ENCODE data around the gene SORBS1.
A peak's percentile ranks its signal among the peaks of the same experiment; 100 is the strongest.
"Not testable (repeated sequence)": the region's sequence is repeated elsewhere in the genome, so short reads cannot be mapped to it uniquely, and the experiment has no call there.

SORBS1 gene

DNA sequence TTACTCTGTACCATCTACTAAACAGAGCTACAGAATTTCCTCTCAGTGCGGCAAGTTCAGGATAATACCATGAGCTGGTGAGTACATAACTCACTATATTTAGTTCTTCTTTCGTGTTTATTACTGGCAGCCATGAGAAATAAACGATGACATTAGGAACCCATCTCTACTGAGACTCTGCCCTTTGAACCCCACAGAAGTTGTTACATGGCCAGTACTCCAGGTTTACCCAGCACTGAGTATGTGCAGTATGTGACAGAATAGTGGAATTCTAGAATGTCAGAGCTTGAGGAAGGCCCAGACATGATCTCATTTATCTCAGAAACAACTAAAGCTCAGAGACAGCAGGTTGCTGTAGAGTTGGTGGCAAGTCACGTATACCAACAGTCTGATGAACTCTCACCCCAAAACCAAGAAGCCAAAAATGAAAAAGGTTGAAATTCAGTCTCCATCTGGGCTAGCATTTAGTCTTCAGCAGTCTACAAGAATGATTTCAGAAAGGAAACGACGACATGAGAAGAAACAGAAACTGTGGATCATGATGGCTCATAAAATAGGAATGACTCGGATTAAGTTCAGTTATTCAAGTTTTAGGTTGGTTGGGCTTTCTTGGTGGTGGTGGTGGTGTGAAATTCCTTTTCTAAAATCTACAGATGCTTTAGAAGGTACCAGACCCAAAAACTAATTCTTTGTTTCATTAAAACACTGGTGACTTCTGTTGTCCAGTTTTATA, 78.5 kb downstream of the SORBS1 start:
- no peak for DNase-seq (ENCODE audit: low read depth)

DNA sequence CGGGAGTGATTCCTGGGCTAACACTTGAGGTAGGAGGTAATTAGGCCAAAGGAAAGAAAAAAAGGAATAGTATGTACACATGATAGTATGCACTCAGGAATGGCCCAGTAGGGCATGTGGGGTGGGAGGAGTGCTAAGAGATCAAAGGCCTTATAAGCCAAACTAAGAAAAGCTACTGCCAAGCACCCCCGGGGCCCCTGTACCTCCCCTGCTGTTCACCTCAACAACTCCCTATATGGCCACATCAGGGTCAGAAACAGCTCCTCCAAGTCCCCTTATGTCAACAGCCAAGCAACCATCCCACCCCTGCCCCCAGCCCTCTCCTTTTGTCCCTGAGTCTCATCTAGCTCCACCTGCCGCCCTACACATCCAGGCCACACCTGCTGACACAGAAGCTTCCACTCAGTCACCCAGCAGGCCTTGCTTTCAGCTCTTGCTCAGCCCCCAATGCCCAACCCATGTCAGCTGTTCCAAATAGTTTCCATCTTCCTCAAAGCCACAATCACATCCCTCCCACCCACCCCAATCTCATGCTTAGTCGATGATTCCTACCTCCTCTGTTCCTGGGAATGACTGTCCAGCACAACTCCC, 80.2 kb downstream of the SORBS1 start:
- peak; percentile 15 for DNase-seq (ENCODE audit: low read depth)

DNA sequence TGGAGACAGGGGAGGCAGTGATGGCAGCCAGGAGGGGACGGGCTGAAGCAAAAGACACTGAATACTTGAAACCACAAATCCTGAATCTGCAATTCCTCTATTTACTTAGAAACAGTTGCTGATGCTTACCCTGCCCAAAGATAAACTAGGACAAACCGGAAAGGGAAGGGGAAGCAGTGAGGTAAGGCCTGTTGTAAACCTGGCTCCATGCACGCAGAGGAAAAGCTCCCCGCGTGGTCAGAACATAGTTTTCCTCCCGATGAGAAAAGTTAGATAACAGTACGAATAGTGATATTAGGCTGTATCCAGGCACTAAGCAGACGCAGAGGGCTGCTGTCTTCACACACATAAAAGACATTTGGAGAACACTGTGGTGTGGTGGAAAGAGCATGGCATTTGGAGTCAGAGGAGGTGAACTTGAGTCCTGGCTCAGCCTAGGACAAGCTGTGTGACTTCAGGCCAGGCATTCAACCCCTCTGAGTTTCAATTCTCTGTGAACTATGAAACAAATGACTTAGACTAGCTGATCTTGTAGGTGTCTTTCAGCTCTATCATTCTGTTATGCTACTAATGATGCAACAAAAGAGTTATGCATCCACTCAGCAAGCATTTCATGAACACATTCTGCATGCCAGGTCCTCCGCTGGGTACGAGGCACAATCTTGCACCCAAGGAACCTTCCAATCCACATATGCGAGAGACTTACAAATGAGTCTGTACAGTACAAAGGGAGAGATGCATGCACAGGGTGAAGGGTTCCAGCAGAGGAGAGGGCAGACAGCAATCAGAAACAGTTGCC, 80.9 kb downstream of the SORBS1 start:
- no peak for DNase-seq (ENCODE audit: low read depth)

DNA sequence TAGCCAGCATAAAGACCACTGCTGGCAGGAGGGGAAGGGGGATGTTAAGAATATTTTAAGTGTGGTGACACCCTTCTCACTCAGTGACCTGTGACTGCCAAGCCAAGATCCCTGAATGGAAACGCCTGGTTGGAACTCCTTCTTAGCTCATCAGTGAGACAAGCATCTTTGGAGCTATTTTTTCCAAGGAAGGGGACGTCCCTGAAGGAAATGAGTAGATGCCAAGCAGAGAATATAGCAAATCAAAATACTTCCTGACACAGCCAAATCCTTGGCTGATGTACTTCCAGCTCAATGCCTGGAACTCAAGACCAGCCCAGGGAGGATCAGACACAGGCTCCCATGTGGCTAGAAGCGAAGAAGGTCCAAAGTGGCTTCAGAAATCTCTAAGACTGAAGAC, 82.2 kb downstream of the SORBS1 start:
- no peak for DNase-seq (ENCODE audit: low read depth)

DNA sequence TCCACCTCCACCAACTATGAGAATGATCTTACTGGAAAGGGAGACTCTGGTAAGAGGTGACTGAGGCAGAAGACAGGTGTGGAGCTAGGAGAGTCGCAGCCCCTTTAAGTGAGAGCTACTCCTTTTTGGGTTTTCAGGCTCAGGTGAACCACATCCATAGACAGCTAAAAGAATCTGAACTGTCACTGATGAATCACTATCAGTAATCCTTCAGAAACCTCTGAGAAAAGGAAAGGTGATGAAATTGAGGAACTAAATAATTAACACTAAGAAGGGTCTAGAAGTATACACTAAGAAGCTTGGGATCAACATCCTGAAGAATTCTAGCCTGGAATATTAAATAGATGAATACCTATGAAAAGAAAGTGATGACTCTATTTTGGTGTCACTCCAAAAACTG, 83.0 kb downstream of the SORBS1 start:
- no peak for DNase-seq (ENCODE audit: low read depth)

DNA sequence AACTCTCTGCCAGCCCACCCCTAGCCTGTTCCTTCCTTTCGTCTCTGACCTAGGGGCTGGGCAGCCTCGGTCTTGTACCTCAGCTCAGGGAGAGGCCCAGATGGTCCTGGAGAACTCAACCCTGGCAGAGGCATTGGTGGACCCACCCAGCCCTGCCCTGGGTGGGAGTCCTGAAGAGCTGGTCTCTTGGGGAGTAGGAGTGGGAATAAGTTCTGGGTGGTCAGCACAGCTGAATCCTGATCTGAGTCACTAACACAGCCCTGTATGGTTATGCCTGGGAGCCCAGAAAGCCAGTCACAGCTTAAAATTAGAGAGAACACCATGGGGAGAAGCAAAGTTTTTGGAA, 84.0 kb downstream of the SORBS1 start:
- DNase-seq (ENCODE audit: low read depth): no peak

DNA sequence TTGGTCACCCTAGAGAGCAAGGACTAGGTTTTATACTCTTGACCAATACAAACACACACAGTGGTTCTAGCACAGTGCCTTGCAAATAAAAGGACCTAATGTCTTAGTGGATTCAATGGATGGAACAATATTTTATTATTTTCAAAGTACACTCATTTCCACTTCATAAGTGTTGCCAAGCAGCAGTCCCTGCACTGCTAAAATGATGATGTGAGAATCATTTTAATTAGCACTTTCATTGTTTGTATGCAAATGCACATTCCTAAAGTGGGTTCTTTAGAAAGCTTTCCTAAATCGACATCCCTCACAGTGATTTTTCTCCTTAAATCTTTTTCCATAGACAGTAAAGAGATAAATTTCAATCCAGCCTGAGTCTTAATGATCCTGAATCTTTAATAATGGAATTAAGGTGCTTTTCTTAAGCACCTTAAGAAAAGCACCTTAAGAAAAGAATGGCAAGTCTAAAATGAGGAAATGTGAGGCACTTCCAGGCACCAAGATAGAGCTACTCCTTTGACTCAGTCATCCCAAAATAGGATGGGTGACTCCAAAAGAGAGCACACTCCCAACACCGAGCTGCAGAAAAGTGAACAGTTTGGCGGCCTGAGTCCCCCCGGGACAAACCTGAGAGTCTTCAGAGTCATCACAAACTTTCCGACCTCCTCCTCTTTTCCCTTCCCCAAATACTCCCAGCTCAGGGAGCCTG, 84.5 kb downstream of the SORBS1 start:
- no peak for DNase-seq (ENCODE audit: low read depth)

DNA sequence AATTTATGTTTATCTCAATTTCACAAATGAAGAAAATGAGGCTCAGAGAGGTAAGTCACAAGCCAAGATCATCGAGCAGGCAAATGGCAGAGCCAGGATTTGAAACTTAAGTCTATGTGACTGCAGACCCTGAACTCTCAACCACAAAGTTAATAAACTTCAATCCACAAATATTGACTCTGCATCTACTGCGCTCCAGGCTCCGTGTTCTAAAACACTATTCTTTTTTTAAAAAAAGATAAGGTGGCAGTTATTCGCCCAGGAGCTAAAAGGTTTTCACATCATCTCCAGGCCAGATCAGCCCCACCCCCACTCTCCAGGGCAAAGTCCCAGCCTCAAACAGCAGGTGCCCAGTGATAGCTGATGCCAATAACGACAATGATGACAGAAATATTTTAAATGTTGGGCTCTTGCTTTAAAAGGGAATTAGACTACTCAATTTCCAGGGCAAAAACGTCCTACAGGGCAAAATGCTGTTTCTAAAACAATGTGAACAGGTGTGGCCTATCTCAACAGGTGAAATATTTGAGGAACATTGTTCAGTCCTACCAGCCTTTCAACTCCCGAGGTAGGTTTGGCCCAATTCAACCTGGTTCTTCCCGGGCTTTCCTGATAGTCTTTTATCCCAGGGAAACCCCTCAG, 85.2 kb downstream of the SORBS1 start:
- no peak for DNase-seq (ENCODE audit: low read depth)

DNA sequence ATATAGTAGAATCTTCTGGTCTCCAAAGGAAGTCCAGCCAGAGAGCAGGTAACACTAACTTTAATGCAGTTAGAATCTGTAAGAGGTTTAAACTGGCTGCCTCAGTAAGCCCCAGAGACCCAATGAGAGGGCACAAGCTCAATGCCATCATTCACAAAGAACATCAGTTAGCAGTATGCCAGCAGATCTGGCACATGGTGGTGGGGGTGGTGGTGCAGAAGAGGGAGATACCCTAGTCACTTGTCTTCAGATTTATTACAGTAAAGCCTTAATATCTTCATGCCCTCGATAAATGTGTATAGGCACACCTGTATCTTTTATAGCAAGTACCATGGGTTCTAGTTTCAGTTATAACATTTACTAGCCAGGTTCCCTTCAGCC, 86.2 kb downstream of the SORBS1 start:
- DNase-seq (ENCODE audit: low read depth): no peak

DNA sequence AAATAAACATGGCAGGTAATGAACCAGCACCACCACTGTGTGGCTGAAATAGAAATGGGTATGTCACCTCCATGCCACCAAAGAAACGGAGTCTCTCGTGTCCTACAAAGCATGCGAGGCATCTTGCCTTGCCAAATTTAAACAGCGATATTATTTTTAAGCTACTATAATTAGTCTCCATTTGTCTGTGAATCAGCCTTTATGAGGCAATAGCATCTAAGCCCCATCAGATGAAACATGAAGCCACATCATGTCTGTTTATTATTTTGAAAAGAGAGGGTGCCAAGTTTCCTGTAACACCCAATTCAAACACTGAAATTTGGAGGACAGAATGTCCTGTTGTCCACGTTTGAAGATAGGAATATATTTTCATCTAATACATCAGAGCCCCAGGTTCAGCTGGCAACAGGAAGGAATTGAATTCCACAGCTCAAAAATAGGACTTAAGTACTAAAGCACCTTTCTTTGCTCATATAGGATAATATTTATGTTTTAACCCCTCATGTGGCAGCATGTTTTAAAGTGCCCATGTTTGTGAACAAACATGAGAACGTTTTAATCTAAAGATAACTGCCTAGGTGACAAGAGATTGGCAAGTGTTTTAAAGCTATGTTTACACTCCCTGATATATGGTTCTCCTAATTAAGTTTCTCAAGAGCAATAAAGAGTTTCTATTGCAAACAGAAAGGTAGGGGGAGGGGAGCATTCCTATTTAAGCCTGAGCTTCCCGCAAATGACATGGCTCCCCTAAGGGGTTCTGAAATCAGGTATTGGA, 86.8 kb downstream of the SORBS1 start:
- peak; percentile 86 for DNase-seq (ENCODE audit: low read depth)

DNA sequence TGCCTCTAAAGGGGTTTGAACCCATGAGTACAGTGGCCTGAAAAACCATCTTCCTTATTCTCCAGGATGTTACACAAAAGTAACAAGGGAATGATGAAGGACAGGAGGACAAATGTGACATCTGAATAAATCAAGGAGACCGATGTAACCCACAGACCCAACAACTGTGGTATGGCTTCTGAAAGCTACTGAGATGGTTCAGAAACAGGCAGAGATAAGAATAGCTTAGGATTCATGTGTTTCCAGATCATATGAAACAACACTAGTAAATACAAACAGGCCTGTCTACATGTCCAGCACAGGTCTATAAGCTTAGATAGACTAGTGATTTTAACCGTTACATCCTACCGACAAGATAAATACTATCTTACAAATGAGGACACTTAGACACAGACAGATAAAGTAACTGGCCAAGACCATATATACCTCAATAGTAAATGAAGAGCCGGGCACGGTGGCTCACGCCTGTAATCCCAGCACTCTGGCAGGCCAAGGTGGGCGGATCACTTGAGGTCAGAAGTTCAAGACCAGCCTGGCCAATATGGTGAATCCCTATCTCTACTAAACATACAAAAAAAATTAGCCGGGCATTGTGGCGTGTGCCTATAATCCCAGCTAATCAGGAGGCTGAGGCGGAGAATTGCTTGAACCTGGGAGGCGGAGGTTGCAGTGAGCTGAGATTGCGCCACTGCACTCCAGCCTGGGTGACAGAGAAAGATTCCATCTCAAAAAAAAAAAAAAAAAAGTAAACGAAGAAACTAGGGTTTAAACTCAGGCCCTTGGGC, 88.7 kb downstream of the SORBS1 start:
- DNase-seq (ENCODE audit: low read depth): no peak

DNA sequence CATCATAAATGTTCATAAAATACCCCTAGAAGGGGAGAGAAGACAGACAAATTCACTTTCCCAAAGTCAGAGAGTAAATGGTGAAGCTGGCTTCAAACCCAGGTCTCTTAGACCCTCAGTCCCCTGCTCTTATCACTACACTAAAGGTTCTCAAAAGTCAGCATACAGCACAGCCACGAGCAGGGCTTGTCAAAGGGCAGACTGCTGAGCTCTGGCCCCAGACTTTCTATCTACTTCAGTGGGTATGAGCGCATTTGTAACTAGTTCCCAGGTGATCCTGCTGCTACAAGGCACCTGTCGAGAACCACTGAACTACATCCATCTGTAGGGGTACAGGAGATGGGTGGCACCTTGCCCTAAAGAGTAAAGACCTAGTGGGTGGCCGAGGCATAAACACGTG, 91.5 kb downstream of the SORBS1 start:
- DNase-seq (ENCODE audit: low read depth): no peak

DNA sequence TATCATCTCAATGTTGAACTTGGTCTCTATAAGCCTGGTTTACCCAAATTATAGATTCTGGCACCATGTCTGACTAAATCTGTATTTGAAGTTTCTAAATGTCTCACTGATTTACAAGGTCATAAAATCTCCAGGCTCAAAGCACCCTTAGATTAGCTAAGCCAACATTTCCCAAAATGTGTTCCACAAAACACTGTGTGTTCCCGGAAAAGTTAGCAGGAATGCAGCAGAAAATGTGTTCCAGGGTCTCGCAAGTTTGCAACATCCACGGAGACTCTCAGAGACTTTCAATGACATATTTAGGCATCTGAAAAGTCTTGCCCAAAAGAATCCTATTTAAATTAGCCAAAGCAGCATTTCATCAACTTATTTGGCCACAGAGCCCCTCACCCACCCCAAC, 91.9 kb downstream of the SORBS1 start:
- no peak for DNase-seq (ENCODE audit: low read depth)

DNA sequence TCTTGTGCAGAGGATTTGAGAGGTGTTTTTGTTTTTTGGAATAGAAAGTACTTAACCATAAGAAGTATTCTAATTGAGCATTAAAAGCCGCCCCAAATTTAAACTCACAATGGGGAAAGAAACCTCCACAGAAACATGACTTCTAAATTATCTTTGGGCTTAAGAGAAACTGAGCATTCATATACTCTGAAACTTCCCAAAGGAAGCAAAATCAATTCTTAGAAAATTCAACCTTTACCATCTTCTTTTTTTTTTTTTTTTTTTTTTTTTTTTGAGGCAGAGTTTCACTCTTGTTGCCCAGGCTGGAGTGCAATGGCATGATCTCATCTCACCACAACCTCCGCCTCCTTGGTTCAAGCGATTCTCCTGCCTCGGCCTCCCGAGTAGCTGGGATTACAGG, 93.5 kb downstream of the SORBS1 start:
- not testable (repeated sequence) for DNase-seq (ENCODE audit: low read depth)

DNA sequence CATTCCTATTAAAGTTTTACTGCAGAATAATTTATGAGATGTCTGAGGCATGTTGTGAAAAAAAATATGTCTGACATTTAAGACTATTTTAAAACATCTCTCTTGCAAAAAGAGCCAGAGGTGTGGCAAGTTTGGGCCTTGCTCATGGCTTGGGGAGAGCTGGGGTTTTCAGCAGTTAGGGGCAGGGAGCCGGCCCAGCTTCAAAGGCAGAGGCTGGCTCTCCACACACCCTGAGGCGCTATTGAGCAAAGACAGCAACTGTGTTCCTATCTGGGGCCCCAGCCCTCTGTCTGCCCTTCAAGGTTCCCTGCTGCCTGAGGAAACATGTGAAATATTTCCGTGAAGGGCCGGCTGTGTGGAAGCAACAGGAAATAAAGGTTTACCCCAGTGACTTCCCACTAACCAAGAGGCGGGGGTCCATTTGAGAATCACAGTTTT, 94.0 kb downstream of the SORBS1 start:
- peak; percentile 67 for DNase-seq (ENCODE audit: low read depth)

DNA sequence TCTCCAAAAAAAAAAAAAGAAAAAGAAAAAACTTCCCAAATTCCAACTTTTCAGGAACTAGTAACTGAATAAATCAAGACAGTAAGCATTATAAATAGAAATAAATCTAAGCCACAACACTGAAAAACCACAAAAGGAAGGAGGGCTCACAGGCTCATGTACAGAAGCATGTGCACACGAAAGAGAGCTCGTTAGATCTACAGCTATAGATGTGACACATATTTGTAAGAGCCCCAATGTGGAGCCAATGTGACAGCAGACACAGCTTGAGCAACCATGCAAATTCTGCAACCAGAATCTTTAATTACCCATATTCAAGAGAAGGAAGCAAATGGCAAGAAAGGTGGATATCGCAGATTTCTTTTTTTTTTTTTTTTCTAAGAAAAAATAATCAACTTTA, 94.7 kb downstream of the SORBS1 start:
- no peak for DNase-seq (ENCODE audit: low read depth)

DNA sequence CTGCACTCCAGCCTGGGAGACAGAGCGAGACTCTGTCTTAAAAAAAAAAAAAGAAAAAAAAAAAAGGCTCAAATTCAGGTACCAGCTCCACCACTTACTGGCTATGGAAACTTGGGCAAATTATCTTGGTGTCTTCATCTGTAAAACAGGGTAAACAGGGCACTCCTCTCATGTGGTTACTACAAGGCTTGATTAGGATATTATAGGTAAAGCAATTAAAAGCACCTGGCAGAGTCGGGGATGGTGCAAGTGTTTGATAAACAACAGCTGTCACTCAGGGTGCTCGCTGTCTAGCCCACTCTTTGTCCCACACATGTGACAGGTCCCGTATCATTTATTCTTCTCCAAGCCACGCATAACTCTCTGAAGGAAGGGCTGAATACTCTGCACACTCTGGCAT, 96.9 kb downstream of the SORBS1 start:
- DNase-seq (ENCODE audit: low read depth): no peak

DNA sequence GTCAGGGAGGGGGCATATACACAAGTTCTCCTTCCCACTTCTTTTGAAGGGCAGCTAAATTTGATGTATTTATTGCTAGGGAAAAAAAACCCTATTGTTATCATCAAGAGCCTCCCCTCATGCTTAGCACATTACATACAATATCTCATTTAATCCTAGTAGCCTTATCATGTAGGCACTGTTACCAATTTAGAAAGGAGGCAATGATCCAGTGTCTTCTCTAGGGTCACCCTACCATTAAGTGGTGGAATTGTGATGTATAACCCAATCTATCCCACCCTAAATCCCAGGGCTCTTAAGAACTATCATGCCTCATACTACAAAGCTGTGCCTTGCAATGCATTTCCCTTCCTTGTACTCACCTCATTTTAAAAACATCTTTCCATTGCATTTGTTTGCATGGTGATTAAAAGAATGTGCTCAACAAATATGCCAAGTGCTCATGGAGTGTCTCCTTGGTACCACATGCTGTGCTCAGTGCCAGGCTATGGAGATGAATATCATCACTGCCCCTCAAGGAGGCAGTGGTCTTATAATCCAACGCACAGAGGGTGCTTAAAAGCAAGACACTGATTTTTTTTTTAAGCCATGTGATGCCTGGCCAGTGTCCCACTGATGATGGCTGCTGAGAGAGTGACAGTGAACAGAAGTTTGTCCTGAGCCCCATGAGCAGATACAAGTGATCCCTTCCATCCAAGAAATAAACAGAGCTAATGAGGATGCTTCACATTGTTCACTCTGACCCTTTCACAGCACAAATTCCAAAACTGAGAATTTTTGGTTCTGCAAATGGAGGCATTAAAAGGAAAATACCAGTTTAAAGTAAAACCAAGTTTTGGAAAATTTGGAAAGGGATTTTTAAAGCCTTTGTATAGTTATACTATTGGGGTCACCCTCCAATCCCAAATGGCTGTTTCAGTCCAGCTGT, 98.2 kb downstream of the SORBS1 start:
- no peak for DNase-seq (ENCODE audit: low read depth)

DNA sequence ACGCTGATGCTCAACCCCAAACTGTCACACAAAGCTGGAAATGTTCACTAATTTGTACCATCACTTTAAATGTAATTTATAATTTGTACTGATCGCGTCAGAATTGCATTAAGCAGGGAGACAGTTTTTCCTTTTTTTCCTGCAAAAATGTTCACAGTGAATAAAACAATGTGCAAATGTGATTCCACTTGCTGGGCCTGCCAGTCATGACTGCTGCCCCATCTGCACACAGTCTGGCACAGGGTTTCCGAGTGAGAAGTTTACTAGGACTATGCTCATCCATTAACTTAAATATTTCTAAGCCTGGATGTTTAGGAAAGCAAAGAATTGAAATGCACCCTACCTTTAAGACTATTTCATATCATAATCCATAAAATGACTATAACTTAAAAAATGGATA, 99.6 kb downstream of the SORBS1 start:
- DNase-seq (ENCODE audit: low read depth): no peak

Measured in iris pigment epithelial cell (primary cell).